ENCODE measurements around the gene PDS5A.

- TF ChIP-seq CTCF (IDR thresholded peaks at IDR 0.05), result no peak
- TF ChIP-seq POLR2A (IDR thresholded peaks at IDR 0.05), result no peak
These were observed 135.8 kb downstream of the PDS5A start for GRCh38 chr4:39841894-39842293.
